Testis (tissue), 2 donors: Measurements from ENCODE around the gene ERMP1.

Source experiments
- CTCF ChIP-seq, 3 experiments: fragments of 450-650 bp in 2 of 3; fragments of 200-600 bp in 1 of 3; sonication (generic) in 1 of 3; IDR thresholded peaks; one replicate each; pipeline ENCODE4 v1.5.1; 2016 to 2019; ENCODE audit warnings: antibody characterized with exemption in 3 of 3, mild to moderate bottlenecking in 2 of 3, moderate library complexity in 1 of 3
- POLR2A ChIP-seq: fragments of 450-650 bp; IDR thresholded peaks from one replicate; pipeline ENCODE4 v1.6.1; 2017; ENCODE audit warnings: antibody characterized with exemption, mild to moderate bottlenecking, moderate library complexity

GRCh38 chr9:5876711-5877110 lies 43.8 kb upstream of the ERMP1 start:
- TF ChIP-seq CTCF (IDR thresholded peaks at IDR 0.05) (no peak), POLR2A (no peak)
